D341Med (cell line): ENCODE data around the gene OBP2A.

Experiments
- DNase-seq: peaks from one replicate; pipeline ENCODE4 v3.0.0; 2012; ENCODE audit warnings: low spot score

Gene OBP2A

DNA sequence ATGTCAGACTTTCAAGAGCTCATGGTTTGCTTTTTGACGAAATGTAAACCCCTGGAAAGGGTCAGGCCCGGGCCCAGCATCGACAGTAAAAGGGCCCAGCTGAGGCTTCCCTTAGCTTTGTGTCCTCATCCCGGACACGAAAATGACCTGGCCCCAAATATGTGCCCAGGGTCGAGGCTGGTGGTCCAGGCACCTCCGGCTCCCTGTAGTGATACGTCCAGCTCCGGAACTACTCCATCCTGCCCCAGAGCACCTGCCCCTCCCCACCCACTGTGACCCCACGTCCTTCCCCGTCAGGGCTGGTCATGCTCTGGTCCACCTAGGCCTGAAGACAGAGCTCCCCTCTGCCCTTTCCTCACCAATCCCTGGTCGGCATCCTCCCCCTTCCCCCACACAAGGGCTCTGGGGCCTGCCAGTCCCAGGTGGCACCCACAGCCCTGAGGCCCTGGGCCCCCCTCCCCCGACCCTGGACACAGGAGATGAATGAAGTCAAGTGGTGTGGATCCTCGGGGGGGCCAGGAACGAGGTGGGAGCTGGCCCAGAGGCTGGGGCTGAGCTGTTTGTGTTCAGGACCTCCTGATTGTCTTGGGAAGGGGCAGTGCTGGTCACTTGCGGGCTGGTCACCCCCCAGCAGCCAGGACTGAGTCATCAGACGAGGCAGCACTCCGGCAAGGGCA is 6.2 kb downstream of the OBP2A start:
- no peak for DNase-seq

DNA sequence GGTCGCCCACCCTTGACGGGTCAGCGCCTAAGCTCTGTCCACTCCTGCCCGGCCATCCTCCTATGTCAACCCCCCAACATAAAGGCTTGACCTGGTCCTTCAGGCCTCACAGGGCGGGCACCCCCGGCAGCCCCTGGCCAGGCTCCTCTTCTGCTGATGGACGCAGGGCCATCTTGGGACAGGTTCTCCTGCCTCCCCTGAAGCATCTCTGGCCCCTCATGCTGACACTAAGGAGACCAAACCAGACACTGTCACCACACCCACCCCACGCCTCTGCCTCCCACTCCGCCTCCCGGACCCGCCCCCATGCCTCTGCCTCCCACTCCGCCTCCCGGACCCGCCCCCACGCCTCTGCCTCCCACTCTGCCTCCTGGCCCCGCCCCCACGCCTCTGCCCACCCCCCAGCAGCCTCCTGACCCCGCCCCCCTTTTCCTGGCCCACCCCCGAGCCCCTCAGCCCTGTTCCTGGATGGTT is 6.8 kb downstream of the OBP2A start:
- DNase-seq = no peak

DNA sequence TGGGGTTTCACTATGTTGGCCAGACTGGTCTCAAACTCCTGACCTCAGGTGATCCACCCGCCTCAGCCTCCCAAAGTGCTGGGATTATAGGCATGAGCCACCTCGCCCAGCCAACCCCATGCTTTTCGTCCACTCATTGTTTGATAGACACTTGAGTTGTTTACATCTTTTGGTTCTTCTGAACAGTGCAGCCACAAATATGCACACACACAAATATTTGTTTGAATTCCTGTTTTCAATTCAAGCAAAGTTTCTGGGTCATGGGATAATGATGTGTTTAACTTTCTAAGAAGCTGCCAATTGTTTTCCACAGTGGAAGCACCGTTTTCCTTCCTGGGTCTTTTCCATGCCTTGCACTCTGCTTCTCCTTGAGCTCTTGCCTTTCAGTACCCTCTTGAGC is 8.8 kb downstream of the OBP2A start:
- no peak for DNase-seq

DNA sequence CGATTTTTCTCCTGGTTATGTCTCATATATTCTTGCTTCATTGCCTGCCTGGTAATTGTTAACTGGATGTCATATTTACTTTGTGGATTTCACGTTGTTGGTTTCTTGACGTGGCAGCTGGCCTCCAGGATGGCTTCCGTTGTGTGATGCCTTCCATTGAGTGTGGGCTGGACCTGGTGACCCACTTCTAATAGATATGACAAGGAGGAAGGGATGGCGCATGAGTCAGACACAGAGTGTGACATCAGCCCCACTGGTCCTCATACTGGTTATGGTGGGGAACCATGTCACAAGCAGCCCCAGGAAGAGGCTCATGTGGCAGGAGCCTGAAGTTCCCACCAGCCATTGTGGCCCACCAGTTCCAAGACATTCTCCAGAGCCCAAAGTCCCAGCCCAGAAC is 9.3 kb downstream of the OBP2A start:
- no peak for DNase-seq

DNA sequence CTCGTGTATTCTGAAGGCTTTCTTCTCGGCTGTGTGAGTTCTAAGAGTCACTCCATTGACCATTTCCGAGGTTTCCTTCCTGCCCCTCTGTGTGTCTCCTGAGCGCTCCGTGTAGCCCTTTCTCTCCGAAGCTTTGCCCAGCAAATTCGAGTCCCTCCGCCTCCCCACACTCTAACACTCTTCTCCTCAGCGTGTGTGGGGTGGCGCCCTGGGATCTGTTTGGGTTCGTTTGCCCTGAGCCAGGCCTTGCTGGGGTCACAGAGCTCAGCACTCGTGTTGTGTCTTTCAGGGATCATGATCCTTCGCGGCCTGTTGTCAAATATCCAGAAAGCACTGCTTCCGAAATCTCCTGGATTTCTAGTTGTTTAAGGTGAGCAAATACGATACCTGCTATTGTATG is 10.0 kb downstream of the OBP2A start:
- no peak for DNase-seq

DNA sequence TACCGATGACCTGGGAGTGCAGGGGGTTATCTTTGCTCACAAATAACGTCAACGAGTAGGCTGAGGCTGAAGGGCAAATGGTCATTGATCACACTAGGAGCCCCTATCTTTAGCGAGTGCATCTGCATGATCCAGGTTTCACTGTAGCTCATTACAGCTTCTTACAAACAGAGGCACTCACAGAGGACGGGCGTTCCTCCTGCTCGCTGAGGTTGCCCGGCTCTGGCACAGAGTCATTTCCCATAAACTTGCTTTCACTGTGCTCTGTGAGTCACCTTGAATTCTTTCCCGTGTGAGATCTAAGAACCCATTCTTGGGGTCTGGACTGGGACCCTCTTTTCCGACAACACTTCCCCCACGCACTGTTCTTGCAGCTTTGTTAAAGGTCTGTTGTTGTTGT is 13.7 kb downstream of the OBP2A start:
- no peak for DNase-seq

DNA sequence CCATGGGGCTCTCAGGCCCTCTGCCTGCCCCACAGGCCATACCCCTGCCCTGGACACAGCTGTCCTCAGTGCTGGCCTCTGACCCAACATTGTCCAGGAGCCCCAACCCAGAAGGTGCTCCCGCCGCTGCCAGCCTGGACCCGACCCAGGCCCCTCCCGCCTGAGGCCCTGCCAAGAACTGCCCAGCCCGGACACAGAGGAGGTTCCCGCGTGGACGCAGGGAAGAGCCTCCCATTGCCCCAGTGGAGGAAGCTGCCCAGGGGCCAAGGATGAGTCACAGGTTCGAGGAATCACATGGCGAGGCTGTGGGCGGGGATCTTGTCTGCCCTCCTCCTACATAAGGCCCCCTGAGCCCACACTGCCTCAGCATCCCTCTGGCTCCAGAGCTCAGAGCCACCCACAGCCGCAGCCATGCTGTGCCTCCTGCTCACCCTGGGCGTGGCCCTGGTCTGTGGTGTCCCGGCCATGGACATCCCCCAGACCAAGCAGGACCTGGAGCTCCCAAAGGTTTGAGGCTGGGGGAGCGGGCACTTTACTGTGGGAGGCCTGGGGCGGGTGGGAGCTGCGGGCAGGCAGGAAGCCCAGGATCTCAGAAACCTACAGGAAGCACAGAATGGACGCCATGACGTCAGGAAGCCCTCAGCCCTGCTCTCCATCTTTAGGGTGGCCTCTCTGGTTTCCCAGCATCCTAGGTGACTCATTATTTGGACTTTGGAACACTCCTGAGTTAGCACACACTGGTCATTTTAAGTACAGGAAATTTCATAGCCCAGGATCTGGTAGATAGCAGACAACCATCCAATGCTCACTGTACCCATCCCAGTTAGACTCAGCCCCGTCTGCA is 15.7 kb downstream of the OBP2A start, which contains the start of gene PAEP:
TSS of gene PAEP (plus strand) at position 366 of the 844 bp plus-strand sequence.
- DNase-seq = no peak

DNA sequence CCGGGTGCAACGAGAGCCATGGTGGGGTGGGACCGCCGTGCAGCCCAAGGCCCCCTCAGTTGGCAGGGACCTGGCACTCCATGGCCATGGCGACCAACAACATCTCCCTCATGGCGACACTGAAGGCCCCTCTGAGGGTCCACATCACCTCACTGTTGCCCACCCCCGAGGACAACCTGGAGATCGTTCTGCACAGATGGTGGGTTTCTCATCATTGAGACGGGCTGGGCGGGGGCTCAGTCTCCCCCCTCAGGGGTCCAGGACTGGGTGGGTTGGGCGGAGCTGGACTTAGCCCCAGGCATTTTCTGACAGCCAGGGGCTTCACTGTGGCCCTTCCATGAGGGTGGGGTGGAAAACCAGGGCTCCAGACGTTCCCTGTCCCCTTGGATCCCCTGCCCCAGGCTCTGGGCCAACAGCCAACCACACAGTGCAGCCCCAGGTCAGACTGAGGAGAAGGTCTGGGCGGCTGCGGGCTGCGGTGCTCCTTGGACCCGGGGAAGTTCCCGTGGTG is 16.4 kb downstream of the OBP2A start:
- no peak for DNase-seq

DNA sequence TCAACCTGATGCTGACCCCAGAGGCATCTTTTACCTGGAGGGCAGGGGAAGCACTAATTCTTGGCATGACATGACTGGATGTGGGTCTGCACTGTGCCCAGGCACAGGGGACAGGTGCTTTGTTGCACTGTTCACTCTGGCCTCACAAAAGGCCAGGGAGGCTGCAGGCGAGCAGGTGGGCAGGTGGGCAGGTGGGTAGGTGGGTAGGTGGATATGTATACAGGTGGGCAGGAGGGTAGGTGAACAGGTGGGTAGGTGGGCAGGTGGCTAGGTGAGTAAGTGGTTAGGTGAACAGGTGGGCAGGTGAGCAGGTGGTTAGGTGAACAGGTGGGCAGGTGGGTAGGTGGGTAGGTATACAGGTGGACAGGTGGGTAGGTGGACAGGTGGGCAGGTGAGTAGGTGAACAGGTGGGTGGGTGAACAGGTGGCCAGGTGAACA is 17.1 kb downstream of the OBP2A start:
- no peak for DNase-seq

DNA sequence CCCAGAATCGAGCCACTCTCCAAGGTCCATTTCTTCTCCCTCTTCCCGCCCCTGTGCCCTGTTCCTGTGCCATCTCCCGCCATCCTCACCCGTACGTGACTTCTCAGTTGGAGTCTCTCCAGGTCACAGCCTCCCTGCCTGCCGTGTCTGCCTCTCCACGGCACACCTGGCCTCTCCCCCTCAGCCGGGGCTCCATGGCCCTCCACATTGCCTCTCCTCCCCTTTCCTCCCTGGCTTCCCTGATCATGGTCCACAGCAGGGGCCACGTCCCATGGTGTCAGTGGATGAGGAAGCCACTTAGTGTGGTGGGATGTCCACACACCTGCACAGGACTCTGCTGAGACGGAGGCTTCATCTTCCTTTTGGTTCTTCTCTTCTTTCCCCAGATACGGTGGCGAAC is 17.9 kb downstream of the OBP2A start:
- DNase-seq = no peak

DNA sequence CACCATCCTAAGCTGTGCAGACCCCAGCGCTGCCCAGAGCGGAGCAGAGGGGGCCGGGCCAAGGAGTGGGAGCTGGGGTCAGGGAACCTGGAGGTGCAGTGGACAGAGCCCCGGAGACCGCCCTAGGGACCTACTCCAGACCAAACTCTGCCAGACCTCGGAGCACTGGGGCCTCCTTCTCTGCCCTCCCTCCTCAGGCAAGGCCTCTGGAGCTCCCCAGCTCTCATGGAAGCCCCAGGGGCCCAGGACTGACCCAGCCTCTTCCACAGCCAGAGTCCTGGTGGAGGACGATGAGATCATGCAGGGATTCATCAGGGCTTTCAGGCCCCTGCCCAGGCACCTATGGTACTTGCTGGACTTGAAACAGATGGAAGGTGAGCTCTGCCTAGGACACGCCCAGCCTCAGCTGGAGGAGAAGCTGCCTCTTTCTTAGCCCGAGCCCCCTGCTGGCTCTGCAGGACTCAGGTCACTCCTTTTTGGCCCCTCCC is 19.3 kb downstream of the OBP2A start:
- DNase-seq = peak; percentile 29

DNA sequence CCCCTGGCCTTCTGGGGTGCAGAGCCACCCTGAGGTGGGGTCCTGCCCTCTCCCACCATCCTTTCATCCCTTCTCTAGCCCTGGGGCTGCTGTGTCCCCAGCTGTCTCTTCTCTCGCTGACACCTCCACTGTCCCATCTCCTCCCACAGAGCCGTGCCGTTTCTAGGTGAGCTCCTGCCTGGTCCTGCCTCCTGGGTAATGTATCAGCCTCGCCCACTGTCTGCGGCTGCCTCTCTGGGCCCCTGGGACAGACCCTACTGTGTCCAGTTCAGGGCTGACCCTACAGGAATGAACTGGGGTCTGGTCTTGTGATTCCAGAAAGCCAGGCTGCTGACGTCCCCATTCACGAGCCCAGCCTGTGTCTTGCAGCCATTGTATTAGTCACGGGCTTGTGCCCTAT is 19.7 kb downstream of the OBP2A start:
- peak; percentile 24 for DNase-seq

DNA sequence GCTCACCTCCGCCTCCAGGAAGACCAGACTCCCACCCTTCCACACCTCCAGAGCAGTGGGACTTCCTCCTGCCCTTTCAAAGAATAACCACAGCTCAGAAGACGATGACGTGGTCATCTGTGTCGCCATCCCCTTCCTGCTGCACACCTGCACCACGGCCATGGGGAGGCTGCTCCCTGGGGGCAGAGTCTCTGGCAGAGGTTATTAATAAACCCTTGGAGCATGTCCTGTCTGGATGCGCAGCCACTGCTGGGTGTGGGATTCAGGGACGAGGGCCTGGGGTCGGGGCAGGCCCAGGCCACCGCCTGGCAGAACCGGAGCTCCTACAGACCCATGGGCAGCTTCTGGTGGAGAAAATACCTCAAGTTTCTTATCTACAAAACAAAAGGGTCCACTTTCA is 20.6 kb downstream of the OBP2A start:
- DNase-seq = peak; percentile 22

DNA sequence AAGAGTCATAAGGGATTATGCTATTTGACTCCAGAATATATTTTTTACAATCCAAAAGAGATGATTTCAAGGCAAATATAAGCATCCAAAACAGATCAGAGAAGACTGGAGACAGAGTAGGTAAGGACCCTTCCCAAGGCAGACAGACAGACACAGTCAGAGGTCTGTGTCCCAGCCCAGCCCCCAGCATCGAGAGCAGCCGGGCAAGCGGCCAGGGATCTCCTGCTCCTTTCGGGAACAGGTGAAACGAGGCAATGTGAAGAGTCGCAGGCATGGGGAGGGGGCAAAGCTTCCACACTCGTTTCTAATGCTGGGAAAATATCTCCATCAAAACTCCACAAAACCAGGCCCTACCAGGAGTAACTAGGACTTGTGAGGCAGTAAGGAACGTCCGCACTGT is 21.4 kb downstream of the OBP2A start:
- no peak for DNase-seq

DNA sequence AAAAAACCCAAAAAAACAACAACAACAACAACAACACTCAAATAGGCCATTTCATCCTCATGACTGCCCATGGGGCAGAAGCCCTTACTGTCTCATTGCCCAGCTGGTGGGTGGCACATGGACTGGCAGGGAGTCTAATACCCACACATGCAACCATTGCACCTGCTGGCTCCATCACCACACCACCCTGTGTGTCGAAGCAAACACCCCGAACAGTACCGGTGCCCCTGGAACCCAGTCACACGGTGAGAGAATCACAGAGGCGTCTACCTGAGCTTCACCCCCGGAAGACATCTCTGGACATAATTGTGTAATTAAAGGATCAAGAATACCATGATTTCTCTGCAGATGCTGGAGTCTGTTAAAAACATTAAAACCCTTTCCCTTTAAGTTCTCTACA is 22.1 kb downstream of the OBP2A start:
- DNase-seq = no peak

DNA sequence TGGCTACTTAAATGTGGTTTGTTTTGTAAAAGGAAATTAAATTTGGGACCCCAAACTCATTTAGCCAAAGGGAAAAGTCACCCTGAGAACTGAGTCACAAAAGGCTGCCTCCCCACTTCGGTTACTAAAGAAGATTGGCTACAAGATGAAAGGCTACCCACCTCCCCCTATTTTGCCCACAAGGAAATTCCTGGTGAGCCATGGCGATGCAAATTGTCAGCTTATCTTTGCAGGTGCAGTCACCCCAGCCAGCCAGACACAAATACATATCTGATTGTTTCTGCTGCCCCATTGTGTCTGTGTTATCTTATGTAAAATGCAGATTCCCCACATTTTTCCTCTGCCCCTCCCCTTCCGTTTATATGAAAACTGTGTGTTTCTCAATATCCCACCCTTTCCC is 24.5 kb downstream of the OBP2A start:
- DNase-seq = no peak

DNA sequence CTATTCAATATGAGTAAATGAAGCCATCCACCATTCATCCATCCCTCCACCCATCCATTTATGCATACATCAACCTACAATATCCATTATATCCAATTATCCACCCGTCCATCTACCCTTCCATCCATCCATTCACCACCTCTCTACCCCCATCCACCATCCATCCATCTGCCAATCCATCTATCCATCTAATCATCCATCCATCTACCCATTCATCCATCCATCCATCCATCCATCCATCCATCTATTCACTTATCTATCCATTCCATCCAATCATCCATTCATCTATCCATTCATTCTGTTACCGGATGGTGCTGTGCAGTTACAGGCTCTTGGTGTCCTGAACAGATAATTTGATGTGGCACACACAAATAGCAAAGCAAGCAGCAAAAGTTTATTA is 26.3 kb downstream of the OBP2A start:
- no peak for DNase-seq

DNA sequence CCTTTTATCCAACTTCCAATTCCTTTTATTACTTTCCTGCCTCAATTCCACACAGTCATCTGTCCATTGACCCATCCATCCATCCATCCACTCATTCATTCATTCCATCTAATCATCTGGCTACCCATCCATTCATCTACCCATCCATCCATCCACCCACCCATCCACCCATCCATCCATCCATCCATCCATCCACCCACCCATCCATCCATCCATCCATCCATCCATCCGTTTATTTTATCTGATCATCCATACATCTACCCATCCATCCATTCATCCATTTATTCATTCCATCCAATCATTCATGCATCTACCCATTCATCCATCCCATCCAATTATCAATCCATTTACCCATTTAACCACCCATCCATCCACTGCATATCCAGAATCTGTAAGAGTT is 27.2 kb downstream of the OBP2A start:
- DNase-seq = no peak

DNA sequence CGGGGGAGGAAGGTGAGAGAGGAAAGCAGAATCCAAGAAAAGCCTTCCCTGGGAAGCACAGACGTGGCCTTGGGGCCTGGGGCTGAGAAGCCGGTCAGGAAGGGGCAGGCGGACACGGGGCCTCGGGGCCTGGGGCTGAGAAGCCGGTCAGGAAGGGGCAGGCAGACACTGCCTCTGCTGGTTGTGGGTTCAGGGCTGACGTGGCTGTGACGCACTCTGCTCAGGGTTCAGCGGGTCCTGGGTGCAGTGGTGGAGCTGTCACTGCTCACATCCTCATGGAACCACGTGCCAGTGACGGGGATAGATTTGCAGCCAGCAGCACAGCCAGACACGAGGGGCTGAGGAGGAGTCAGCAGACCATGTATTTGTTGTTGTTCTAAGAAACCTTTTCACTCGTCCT is 28.4 kb downstream of the OBP2A start:
- DNase-seq = no peak

DNA sequence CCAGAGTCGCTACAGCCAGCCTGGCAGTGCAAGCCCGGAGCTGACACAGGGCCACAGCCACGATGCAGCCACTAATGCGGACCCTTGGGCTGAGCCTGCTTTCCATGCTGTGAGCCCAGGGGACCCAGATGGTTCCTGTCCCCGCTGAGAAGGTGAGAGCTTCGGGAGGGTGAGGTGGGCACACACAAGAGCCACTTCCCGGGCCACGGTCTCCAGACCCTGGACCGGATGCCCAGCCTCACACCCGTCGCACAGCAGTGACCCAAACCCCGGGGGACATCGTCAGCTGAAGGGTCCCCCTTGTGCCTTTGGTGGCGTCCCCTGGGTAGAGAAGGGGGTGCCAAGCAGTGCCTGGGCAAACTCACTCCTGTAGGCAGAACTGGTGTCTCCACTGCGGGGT is 29.0 kb downstream of the OBP2A start:
- DNase-seq = no peak

DNA sequence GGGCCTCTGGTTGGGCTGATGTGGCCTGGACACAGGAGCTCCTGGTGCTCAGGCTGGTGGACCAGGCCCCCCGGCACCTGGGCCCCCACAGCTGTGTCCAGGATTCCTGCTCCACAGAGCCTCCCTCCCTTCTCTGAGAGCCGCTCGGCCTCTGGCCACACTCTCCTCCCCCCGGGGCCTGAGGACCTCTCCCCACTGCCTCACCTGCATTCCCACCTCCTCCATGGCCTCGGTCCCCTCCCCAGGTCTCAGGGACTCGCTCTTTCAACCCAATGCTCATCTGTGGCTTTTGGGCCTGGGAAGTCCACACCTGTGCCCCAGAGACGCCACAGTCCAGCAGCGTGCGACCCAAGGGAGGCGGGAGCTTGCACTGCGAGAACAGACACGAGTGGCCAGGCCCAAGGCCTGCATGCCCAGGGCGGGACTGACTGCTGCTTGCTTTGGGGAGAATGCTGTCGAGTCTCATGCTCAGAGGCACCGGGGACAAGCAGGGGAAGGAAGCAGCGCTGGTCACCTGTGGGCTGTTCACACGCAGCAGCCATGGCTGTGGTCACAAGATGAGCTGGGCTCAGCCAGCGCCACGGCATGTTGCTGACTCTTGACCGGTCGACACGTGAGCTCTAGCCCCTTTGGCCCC is 30.2 kb downstream of the OBP2A start:
- DNase-seq = no peak

DNA sequence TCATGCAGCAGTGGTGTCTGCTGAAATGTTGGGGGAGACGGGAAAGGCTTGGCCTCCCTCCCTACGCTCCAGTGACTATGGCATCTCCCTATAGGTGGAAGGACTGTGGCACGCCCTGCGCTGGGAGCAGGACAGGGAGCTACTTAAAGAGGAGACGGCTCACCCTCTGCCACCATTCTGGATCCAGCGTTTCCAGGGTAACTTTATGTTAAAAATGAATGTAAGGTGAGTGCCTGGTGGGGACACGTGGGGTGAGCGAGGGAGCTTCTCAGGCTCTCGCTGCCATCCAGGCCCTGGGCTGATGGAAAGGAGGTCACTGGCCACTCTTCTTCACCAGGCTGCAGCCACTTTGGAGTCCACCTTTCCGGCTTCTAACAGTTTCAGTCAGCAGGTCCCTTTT is 31.3 kb downstream of the OBP2A start:
- no peak for DNase-seq

DNA sequence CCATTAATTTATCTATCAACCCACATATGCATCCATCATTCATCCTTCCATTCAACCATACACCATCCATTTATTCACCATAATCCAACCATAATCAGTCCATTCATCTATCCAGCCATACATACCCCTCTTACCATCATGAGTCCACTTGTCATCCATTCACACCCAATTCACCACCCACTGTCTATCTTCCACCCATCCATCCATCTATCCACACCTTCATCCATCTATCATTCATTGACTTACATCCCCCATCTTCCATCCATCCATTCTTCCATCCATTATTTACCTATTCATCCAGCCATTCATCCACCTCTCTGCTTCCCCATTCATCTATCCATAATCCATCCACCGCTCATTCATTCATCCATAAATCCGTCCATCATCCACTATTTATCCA is 33.4 kb downstream of the OBP2A start:
- no peak for DNase-seq
